H9 (cell line): ENCODE data around the gene GPR173. TPM values are rescaled to one million over a fixed set of nuclear protein-coding genes. Genes with fewer than 3 reads are reported as not detected.

Experiments used
- DNase-seq: peaks from one replicate; pipeline ENCODE4 v3.0.0-alpha.2; 2017
- H2AFZ ChIP-seq: one replicate; pipeline ENCODE4 v1.6.1; 2013; ENCODE audit warnings: mild to moderate bottlenecking, low read length, control low read depth, moderate library complexity
- H2AK5ac ChIP-seq: 2 replicates; pipeline ENCODE4 v1.6.1; 2013; ENCODE audit warnings: low read length, control low read depth, mixed read lengths; ENCODE audit not compliant: insufficient read length
- H2BK120ac ChIP-seq: one replicate; pipeline ENCODE4 v1.6.1; 2013; ENCODE audit warnings: low read depth, mild to moderate bottlenecking, low read length, control low read depth, inconsistent platforms; ENCODE audit not compliant: poor library complexity, severe bottlenecking
- H2BK12ac ChIP-seq: 2 replicates; pipeline ENCODE4 v1.6.1; 2013; ENCODE audit warnings: low read length, control low read depth, mixed read lengths, low read depth; ENCODE audit not compliant: insufficient read length
- H2BK15ac ChIP-seq: 2 replicates; pipeline ENCODE4 v1.6.1; 2013; ENCODE audit warnings: low read depth, low read length, control low read depth
- H2BK20ac ChIP-seq: one replicate; pipeline ENCODE4 v1.6.1; 2013; ENCODE audit warnings: low read depth, mild to moderate bottlenecking, low read length, control low read depth, inconsistent platforms; ENCODE audit not compliant: poor library complexity, severe bottlenecking
- H2BK5ac ChIP-seq: 2 replicates; pipeline ENCODE4 v1.6.1; 2013; ENCODE audit warnings: low read length, control low read depth, mixed read lengths; ENCODE audit not compliant: insufficient read length
- H3K14ac ChIP-seq: 2 replicates; pipeline ENCODE4 v1.6.1; 2013; ENCODE audit warnings: low read length, control low read depth; ENCODE audit not compliant: insufficient read depth
- H3K18ac ChIP-seq: 2 replicates; pipeline ENCODE4 v1.6.1; 2013; ENCODE audit warnings: low read depth, mild to moderate bottlenecking, mixed read lengths, low read length, control low read depth; ENCODE audit not compliant: insufficient read length
- H3K23ac ChIP-seq: 2 replicates; pipeline ENCODE4 v1.6.1; 2013; ENCODE audit warnings: low read length, control low read depth, mixed read lengths, low read depth; ENCODE audit not compliant: insufficient read length
- H3K23me2 ChIP-seq: 2 replicates; pipeline ENCODE4 v1.6.1; 2013; ENCODE audit warnings: low read depth, mild to moderate bottlenecking, mixed read lengths, low read length, control low read depth; ENCODE audit not compliant: insufficient read length, poor library complexity, severe bottlenecking
- H3K27ac ChIP-seq: 2 replicates; pipeline ENCODE4 v1.5.1; 2013; ENCODE audit warnings: low read length, control low read depth, mixed read lengths, low read depth; ENCODE audit not compliant: insufficient read length
- H3K27me3 ChIP-seq: 2 replicates; pipeline ENCODE4 v1.6.1; 2013; ENCODE audit warnings: low read length, control low read depth, inconsistent platforms; ENCODE audit not compliant: insufficient read depth
- H3K4ac ChIP-seq: 2 replicates; pipeline ENCODE4 v1.6.1; 2013; ENCODE audit warnings: low read depth, mild to moderate bottlenecking, control low read depth, inconsistent platforms, low read length, moderate library complexity
- H3K4me1 ChIP-seq: 2 replicates; pipeline ENCODE4 v1.6.1; 2013; ENCODE audit warnings: low read length, control low read depth, inconsistent platforms; ENCODE audit not compliant: insufficient read depth
- H3K4me2 ChIP-seq: 2 replicates; pipeline ENCODE4 v1.6.1; 2013; ENCODE audit warnings: low read length, control low read depth, mixed read lengths; ENCODE audit not compliant: insufficient read length, insufficient read depth
- H3K56ac ChIP-seq: 2 replicates; pipeline ENCODE4 v1.6.1; 2013; ENCODE audit warnings: low read depth, mild to moderate bottlenecking, mixed read lengths, low read length, control low read depth; ENCODE audit not compliant: insufficient read length
- H3K79me1 ChIP-seq: 2 replicates; pipeline ENCODE4 v1.6.1; 2013; ENCODE audit warnings: low read depth, mild to moderate bottlenecking, moderate library complexity, low read length, control low read depth, inconsistent platforms; ENCODE audit not compliant: insufficient read depth, poor library complexity, severe bottlenecking
- H3K79me2 ChIP-seq: 2 replicates; pipeline ENCODE4 v1.6.1; 2013; ENCODE audit warnings: low read length, control low read depth, inconsistent platforms; ENCODE audit not compliant: insufficient read depth
- H3K9ac ChIP-seq: 2 replicates; pipeline ENCODE4 v1.6.1; 2013; ENCODE audit warnings: low read length, control low read depth, mixed read lengths; ENCODE audit not compliant: insufficient read length; ENCODE audit errors: extremely low read depth
- H3K9me3 ChIP-seq: one replicate; pipeline ENCODE4 v1.6.1; 2013; ENCODE audit warnings: low read depth, low read length, inconsistent platforms; ENCODE audit not compliant: control insufficient read depth
- H3T11ph ChIP-seq: one replicate; pipeline ENCODE4 v1.6.1; 2013; ENCODE audit warnings: mild to moderate bottlenecking, low read length, control low read depth, inconsistent platforms
- H4K20me1 ChIP-seq: one replicate; pipeline ENCODE4 v1.6.1; 2013; ENCODE audit not compliant: control insufficient read depth, insufficient read length, insufficient read depth
- H4K5ac ChIP-seq: 2 replicates; pipeline ENCODE4 v1.6.1; 2013; ENCODE audit warnings: low read depth, mild to moderate bottlenecking, mixed read lengths, low read length, control low read depth; ENCODE audit not compliant: insufficient read length
- H4K8ac ChIP-seq: replicated peaks from 2 replicates; pipeline ENCODE4 v1.6.1; 2013; ENCODE audit warnings: low read length, control low read depth, mixed read lengths, low read depth; ENCODE audit not compliant: insufficient read length
- H4K91ac ChIP-seq: 2 replicates; pipeline ENCODE4 v1.6.1; 2013; ENCODE audit warnings: low read depth, mild to moderate bottlenecking, moderate library complexity, mixed read lengths, low read length, control low read depth; ENCODE audit not compliant: insufficient read length
- H3K27ac Mint-ChIP-seq, 3 experiments: 2 replicates in 2 of 3; 3 replicates in 1 of 3; pipeline ENCODE4 v1.8.0; 2020 to 2021; ENCODE audit warnings: mixed read lengths in 3 of 3, mild to moderate bottlenecking in 1 of 3, moderate library complexity in 1 of 3
- H3K27me3 Mint-ChIP-seq: 2 replicates; pipeline ENCODE4 v1.8.0; 2021; ENCODE audit warnings: low read depth, mild to moderate bottlenecking, moderate library complexity, mixed read lengths
- H3K36me3 Mint-ChIP-seq, 3 experiments: 2 replicates in 2 of 3; 3 replicates in 1 of 3; pipeline ENCODE4 v1.8.0; 2020 to 2021; ENCODE audit warnings: low read depth in 3 of 3, mixed read lengths in 3 of 3; ENCODE audit not compliant: insufficient read depth in 1 of 3
- H3K4me1 Mint-ChIP-seq, 2 experiments: 2 replicates each; pipeline ENCODE4 v1.8.0; 2020; ENCODE audit warnings: mixed read lengths in 2 of 2
- H3K4me3 Mint-ChIP-seq, 2 experiments: 2 replicates in 1 of 2; 3 replicates in 1 of 2; pipeline ENCODE4 v1.8.0; 2020 to 2021; ENCODE audit warnings: mild to moderate bottlenecking in 2 of 2, mixed read lengths in 2 of 2, moderate library complexity in 1 of 2
- H3K9me3 Mint-ChIP-seq, 2 experiments: 2 replicates in 1 of 2; 3 replicates in 1 of 2; pipeline ENCODE4 v1.8.0; 2020; ENCODE audit warnings: mild to moderate bottlenecking in 2 of 2, mixed read lengths in 2 of 2, moderate library complexity in 1 of 2
- CTCF ChIP-seq: fragments of 200-600 bp; sonication (generic); conservative IDR thresholded peaks from 3 replicates; pipeline ENCODE4 v1.8.0; 2021; ENCODE audit warnings: antibody characterized with exemption, mild to moderate bottlenecking
- WGBS: extraction: QIAGEN DNeasy Blood & Tissue Kit; methylation state at CpG from one replicate; pipeline ENCODE4 v1.1.7; 2013; ENCODE audit warnings: missing lambda C conversion rate, low lambda C conversion rate, mixed read lengths; ENCODE audit not compliant: insufficient read length; ENCODE audit errors: extremely low coverage; 5-methylcytosine and 5-hydroxymethylcytosine counted together
- total RNA-seq: library from RNA; stranded (reverse); gene quantifications from 2 replicates; pipeline ENCODE4 v1.2.1, GENCODE V29; 2021

Gene GPR173
- total RNA-seq, 1 experiment from 2014 or later = 5.4 TPM

- Histone ChIP-seq H3K4me1 (no peaks in the 10 kb centered on the region), H2AK5ac (no peak overlapping the region), H2AFZ (no peak overlapping the region), H3K23ac (no peak overlapping the region), H4K91ac (no peak overlapping the region), H3K23me2 (no peaks in the 10 kb centered on the region), H3K4ac (no peak overlapping the region), H3K4me2 (no peak overlapping the region), H3K79me2 (no peaks in the 10 kb centered on the region), H3K56ac (no peak overlapping the region), H2BK120ac (no peak overlapping the region), H2BK5ac (no peak overlapping the region), H4K8ac (no peak overlapping the region), H3K9ac (no peak overlapping the region), H3K79me1 (no peaks in the 10 kb centered on the region), H3K14ac (no peak overlapping the region), H2BK20ac (no peak overlapping the region), H2BK15ac (no peak overlapping the region), H3K27ac (no peak overlapping the region), H3K9me3 (peaks cover 32% of the 10 kb centered on the region), H3T11ph (no peak overlapping the region), H4K5ac (no peak overlapping the region), H3K18ac (no peak overlapping the region), H3K27me3 (no peaks in the 10 kb centered on the region), H4K20me1 (no peaks in the 10 kb centered on the region), H2BK12ac (no peak overlapping the region)
- Mint-ChIP-seq H3K4me3 (no peak overlapping the region), H3K9me3 (peaks cover 61 to 64% of the 10 kb centered on the region in 2 experiments), H3K4me1 (no peaks in the 10 kb centered on the region), H3K27ac (no peak overlapping the region), H3K36me3 (peaks cover 10 to 15% (median 11%) of the 10 kb centered on the region in 3 experiments; a peak in 5 of 7 replicates), H3K27me3 (no peaks in the 10 kb centered on the region)
- no peak for TF ChIP-seq CTCF
- WGBS = no CpG with 5 or more reads among the region's 1 CpG
- no peak for DNase-seq
These were observed 73.4 kb downstream of the GPR173 start for GRCh38 chrX:53122013-53122412.
